Measurements from ENCODE around the gene AKAP11.

The AKAP11 gene

GRCh38 chr13:42334329-42334706, 62.4 kb downstream of the AKAP11 start:
- DNase-seq: no peak

DNA sequence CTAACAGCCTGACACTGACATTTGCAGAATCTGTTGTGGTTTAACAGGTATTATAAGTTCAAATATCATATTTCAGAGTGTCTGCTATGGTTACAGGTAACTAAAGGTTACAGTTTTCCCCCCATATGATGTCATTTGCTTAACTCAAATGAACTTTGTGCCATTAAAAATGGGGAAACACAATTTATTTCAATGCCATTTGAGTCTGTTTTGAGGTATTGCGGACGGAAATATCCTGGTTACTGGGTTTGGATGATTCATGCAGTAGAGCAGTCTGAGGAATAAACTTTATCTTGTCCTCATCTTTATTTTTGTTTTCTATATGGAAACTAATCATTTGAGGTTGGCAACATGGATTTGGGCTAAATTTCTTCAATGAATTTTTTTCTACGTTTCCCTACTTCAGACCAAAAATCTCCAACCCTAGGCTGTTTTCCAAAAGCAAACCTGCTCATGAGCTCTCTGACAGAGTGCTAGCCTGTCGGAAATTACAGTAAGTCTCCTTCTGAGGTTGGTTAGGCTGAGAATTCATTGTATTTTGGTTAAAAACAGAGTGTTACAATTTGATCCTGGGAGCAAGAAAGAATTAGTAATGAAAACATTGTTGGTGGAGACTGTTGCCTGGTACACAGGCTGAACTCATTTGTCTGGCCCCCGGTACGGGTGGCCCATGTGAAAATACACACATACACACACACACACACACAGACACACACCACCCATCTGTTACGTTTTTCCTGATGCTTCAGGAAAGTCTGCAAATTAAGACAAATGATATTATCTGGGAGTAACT, 66.1 kb downstream of the AKAP11 start:
- no peak for DNase-seq

DNA sequence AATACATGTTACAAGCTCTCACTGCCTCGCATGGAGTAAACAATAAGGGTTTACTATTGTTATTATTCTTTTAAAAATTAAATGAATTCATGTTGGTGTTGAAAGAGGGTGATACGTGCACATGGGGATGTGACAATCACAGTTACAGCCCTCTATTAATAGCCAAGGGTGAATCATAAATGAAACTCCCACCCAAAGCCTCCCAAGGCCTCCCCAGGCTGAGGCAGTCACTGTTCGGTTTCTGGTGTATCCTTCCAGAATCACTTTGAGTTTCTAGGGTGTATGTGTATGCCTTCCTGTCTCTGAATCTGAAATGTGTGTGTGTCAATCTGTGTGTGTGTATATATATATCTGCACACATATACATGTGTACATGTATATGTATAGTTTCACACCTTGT, 73.4 kb downstream of the AKAP11 start:
- DNase-seq: no peak

DNA sequence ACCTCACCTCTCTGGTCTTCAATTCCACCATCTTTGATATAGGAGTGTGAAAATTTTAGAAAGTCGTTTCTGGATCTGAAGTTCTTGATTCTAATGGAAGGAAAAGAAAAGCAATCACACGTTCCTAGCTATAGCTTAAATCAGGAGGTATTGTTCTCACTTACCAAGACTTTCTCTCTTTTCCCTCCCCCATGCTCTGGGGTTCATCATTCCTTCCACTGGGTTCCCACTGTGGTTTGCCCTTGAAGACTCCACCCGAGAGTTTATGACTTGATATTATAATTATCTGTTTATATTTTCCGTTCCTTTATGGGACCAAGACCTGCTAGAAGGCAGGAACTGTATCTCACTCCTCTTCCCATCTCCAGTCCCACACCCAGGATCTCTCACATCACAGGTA, 76.6 kb downstream of the AKAP11 start:
- no peak for DNase-seq

DNA sequence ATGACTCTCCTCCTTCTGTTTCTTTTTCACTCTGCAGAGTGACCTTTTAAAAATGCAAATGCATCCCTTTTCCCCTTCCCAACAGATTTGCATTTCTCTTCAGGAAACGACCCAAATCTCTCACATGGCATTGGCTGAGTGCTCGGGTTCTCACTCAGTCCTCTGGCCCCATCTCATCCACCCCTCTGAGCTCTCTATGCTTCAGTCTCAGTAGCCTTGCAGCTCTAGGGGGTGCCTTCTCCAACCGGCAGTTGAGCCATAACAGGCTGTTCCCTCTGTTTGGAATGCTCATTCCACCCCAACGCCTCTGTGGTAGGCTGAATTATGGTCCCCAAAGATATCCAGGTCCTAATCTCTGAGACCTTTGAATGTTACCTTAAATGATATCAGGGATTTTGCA, 78.2 kb downstream of the AKAP11 start:
- no peak for DNase-seq

DNA sequence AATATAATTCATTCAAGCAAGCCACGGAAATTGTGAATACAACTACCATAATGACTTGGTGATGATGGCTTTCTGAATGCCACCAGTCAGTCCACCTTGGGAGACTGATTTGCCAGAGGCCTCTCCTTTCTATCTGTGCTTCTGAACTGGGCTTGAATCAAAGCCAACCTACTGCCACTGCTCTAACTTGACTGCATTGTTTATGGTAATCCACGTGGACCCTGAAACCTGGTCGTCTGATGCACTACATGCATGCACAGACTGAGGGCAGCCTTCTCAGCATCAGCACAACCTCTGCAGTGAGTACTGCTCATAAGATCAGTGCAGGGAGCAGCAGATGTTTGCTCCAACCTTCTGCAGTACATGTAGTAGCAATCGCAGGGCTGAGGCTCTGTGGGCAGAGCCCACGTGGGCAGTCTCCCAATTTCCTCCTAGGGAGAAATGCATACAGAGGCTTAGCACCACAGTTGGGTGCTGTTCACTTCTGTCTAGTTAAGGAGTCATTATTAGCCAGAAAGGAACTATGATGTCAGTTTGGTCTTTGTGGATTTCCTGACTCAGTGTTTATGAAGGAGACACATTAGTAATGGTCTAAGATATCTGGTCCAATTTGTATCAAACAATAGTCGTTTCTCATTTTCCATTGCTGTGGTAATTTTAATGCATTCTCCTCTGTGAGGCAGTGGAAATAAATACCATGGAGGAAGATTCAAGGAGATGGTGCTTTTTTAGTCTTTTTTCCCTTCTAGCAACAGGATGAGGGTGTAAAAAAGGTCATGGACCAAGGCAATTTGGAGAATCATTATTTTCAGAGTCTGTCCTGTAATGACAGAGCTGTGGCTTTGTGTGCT, 82.5 kb downstream of the AKAP11 start:
- DNase-seq: no peak

- DNase-seq: no peak
Observed at GRCh38 chr13:42355092-42355485, 83.1 kb downstream of the AKAP11 start.

GRCh38 chr13:42355491-42356183, 83.7 kb downstream of the AKAP11 start:
- DNase-seq: no peak

- no peak for DNase-seq
Observed at GRCh38 chr13:42356184-42356575, 84.2 kb downstream of the AKAP11 start.

DNA sequence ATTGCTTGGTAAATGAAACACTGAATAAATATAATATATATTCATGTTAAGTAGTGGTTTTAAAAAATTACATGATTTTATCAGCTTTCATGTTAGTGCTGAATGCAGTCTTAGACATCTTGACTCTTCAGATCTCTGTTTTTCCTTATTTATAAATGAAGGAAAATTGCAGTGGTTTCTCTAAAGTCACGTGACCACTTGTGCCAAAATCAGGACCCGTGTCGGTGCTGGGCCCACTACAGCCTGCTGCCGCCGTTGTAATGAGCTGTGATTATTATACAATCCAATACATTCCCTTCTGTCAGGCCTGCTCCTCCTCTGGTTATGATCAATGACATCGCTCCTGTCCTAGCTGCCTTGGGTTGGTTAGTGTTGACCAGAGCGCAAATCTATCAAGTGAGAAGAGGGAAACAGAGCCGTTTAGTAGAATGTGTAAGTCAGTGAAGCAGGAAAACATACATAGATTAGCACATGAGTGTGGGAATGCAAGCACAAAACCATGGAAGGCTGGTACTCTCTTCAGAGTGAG, 88.2 kb downstream of the AKAP11 start:
- DNase-seq: no peak

GRCh38 chr13:42361701-42362100, 89.7 kb downstream of the AKAP11 start:
- DNase-seq: no peak

DNA sequence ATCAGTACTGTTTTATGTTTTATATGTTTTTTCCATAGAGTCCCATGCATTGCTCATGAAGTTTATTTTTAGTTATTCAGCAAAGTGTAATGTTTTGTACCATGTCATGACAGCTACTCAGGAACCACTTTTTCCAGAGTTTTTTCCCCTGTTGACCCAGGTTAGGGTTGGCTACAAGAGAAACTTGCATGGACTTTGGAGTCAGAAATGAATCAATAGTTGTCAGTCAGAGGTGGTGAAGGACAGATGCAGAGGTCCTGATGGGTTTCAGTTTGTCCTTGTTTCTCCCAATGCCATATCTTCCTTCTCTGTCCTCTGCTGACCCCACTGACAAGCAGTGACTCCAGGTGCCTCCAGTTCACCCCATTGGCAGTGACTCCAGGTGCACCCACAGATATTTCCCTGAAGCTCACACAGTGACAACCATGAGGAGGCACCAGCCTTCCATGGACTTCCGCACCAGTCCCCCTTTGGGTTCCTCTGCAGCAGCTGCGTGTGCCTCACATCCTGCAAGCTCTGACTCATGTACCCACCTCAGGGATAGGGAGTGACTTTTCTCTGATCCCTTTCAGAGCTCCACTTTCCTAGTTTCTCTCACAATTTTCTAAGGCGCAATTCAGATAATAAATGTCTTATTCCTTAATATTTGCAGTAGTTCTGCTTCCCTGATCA, 92.1 kb downstream of the AKAP11 start:
- DNase-seq: no peak

DNA sequence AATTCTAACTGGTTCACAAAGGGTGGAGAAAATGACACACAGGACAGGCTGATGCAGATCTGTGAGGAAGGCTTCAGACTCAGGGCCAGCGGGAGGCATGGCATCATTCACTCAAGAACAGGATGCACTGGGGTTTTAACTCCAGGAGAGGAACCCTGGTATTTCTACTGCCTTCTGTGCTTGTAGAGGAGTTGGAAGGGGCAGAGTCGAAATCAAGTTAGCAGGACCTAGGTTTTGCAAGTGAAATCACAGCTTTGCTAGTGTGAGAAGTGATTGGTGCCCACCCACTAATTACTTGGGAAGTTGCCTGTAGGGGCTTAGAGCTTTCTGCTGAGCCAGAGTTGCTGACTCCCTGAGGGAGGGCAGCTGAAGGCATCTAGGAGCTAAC, 92.7 kb downstream of the AKAP11 start:
- DNase-seq: peak; percentile 8

GRCh38 chr13:42367831-42368230, 95.9 kb downstream of the AKAP11 start:
- DNase-seq: no peak

GRCh38 chr13:42369071-42369797, 97.3 kb downstream of the AKAP11 start:
- no peak for DNase-seq

GRCh38 chr13:42370229-42370628, 98.3 kb downstream of the AKAP11 start:
- DNase-seq: no peak
